Lower leg skin (tissue), 4 donors: ENCODE measurements around the gene WFDC12. TPM values are rescaled to one million over a fixed set of nuclear protein-coding genes. Genes with fewer than 3 reads are reported as not detected.

Experiments
- DNase-seq, 2 donors: peaks; one replicate each; pipeline ENCODE4 v3.0.0-alpha.2; 2019; ENCODE audit warnings: low spot score in 2 of 2
- H3K4me3 ChIP-seq: fragments of 200-600 bp; sonication (generic); 2 replicates; pipeline ENCODE4 v1.5.1; 2017; ENCODE audit warnings: mild to moderate bottlenecking, low read depth; ENCODE audit not compliant: poor library complexity, severe bottlenecking
- CTCF ChIP-seq, 3 donors: fragments of 450-650 bp; IDR thresholded peaks; one replicate each; pipeline ENCODE4 v1.5.1; 2016; ENCODE audit warnings: antibody characterized with exemption in 3 of 3, mild to moderate bottlenecking in 3 of 3, moderate library complexity in 2 of 3
- POLR2A ChIP-seq, 2 donors: fragments of 450-650 bp; IDR thresholded peaks; one replicate each; pipeline ENCODE4 v1.6.1; 2016 to 2017; ENCODE audit warnings: antibody characterized with exemption in 2 of 2, mild to moderate bottlenecking in 1 of 2, moderate library complexity in 1 of 2
- WGBS, 2 donors: methylation state at CpG; one replicate each; pipeline ENCODE4 v1.1.5; 2018; 5-methylcytosine and 5-hydroxymethylcytosine counted together
- intact Hi-C: fragments of 100-400 bp; cut with DNase I; formaldehyde crosslinking; loops from one replicate; pipeline ENCODE4 v1.15.0; 2023; ENCODE audit warnings: low total_unique reads
- total RNA-seq, 4 donors: library from RNA; depleted of rRNA; stranded (reverse); fragments of >200 nt; gene quantifications; one replicate each; pipeline ENCODE4 v1.1.0, GENCODE V29; 2016

WFDC12 gene
- total RNA-seq, 4 donors from 2014 or later = 5.0 to 13.5 (median 9.4) TPM

GRCh38 chr20:45080867-45081624, 43.2 kb downstream of the WFDC12 start:
- no peak overlapping the region for H3K4me3 ChIP-seq
- no peak for DNase-seq
- WGBS, 2 donors = 72 to 79% methylated on average over 5 of the region's 5 CpGs
- TF ChIP-seq POLR2A (IDR thresholded peaks at IDR 0.05) (no peak), CTCF (IDR thresholded peaks at IDR 0.05) (no peak)
- intact Hi-C loops = no loop called here

- DNase-seq = no peak
- intact Hi-C loops = no loop called here
- WGBS, 2 donors = 89 to 99% methylated on average over 3 of the region's 3 CpGs
Observed at GRCh38 chr20:45077559-45077958, 46.7 kb downstream of the WFDC12 start.

More at GRCh38 chr20:45077559-45077958, 46.7 kb downstream of the WFDC12 start:
- TF ChIP-seq CTCF (IDR thresholded peaks at IDR 0.05) (no peak), POLR2A (IDR thresholded peaks at IDR 0.05) (no peak)
- H3K4me3 ChIP-seq = no peak overlapping the region

Other genes with a start within 250 kb of the WFDC12 start
- gene YWHAB, start 238.8 kb downstream of the WFDC12 start, total RNA-seq = 100 to 1,000 TPM in 2 of 4 donors, 10 to 100 TPM in 2; 78.5 to 133 (median 105) TPM
- 10 to 100 TPM in 2 of 4 donors, 1 to 10 TPM in 2; 7.0 to 30.2 (median 9.6) TPM for gene PABPC1L, start 214.4 kb downstream of the WFDC12 start, total RNA-seq
- 10 to 100 TPM in 3 of 4 donors, 1 to 10 TPM in 1; 9.8 to 19.5 (median 12.4) TPM for gene TOMM34, start 164.1 kb downstream of the WFDC12 start, total RNA-seq
- gene STK4, start 158.0 kb downstream of the WFDC12 start, total RNA-seq = 10 to 100 TPM; 27.0 to 37.4 (median 28.2) TPM
- 1 to 10 TPM in 2 of 4 donors, under 1 TPM in 2; 0.84 to 2.3 (median 1.3) TPM for gene KCNS1, start 23.3 kb downstream of the WFDC12 start, total RNA-seq
- gene WFDC5, start 9.3 kb downstream of the WFDC12 start, total RNA-seq = 100 to 1,000 TPM; 340 to 533 (median 389) TPM
- 10 to 100 TPM in 1 of 4 donors, 1 to 10 TPM in 2, under 1 TPM in 1; 0.76 to 62.6 (median 5.2) TPM for gene PI3, start 50.4 kb upstream of the WFDC12 start, total RNA-seq
- gene SEMG1, start 82.6 kb upstream of the WFDC12 start, total RNA-seq = under 1 TPM in 1 of 4 donors, not detected in 3; 0.34 TPM
- not detected for gene SEMG2, start 96.9 kb upstream of the WFDC12 start, total RNA-seq
- 100 to 1,000 TPM; 206 to 584 (median 292) TPM for gene SLPI, start 130.1 kb upstream of the WFDC12 start, total RNA-seq
- not detected for gene RBPJL, start 182.4 kb upstream of the WFDC12 start, total RNA-seq
- 1 to 10 TPM in 2 of 4 donors, under 1 TPM in 2; 0.61 to 4.5 (median 1.8) TPM for gene MATN4, start 183.8 kb upstream of the WFDC12 start, total RNA-seq
- gene SDC4, start 224.0 kb upstream of the WFDC12 start, total RNA-seq = 100 to 1,000 TPM; 226 to 317 (median 278) TPM
- gene SYS1, start 238.7 kb upstream of the WFDC12 start, total RNA-seq = 10 to 100 TPM; 27.3 to 46.6 (median 36.0) TPM